Natural killer cell treated with Interleukin-12 subunit alpha and Interleukin-12 subunit beta and Interleukin-15 and Interleukin-18, amount 100 ng/mL, for 72 hours (primary cell): ENCODE data around the gene UBE2F. TPM values are rescaled to one million over a fixed set of nuclear protein-coding genes. Genes with fewer than 3 reads are reported as not detected.
"Not testable (repeated sequence)": the region's sequence is repeated elsewhere in the genome, so short reads cannot be mapped to it uniquely, and the experiment has no call there.

ENCODE experiments used
- ATAC-seq, 2 donors: fragments of 150-1000 bp; cut with Tn5 transposase in 1 of 2; sonication (Bioruptor Pico), chemical (Tn5 transposase) in 1 of 2; 2 replicates each; pipeline ENCODE4 v1.10.0; 2021
- DNase-seq: peaks from one replicate; pipeline ENCODE4 v3.0.0; 2022; ENCODE audit warnings: low spot score
- H3K27ac Mint-ChIP-seq, 2 donors: 1 replicate in 1 of 2; 2 replicates in 1 of 2; pipeline ENCODE4 v1.8.0; 2022; ENCODE audit warnings: mixed read lengths in 2 of 2, mild to moderate bottlenecking in 1 of 2, moderate library complexity in 1 of 2
- H3K27me3 Mint-ChIP-seq, 2 donors: 1 replicate in 1 of 2; 2 replicates in 1 of 2; pipeline ENCODE4 v1.8.0; 2022; ENCODE audit warnings: mixed read lengths in 2 of 2
- H3K36me3 Mint-ChIP-seq: one replicate; pipeline ENCODE4 v1.8.0; 2022; ENCODE audit warnings: mixed read lengths
- H3K4me1 Mint-ChIP-seq, 2 donors: 1 replicate in 1 of 2; 2 replicates in 1 of 2; pipeline ENCODE4 v1.8.0; 2022; ENCODE audit warnings: low read depth in 2 of 2, mixed read lengths in 2 of 2, mild to moderate bottlenecking in 1 of 2
- H3K4me3 Mint-ChIP-seq: one replicate; pipeline ENCODE4 v1.8.0; 2022; ENCODE audit warnings: mixed read lengths
- H3K9me3 Mint-ChIP-seq: 2 replicates; pipeline ENCODE4 v1.8.0; 2022; ENCODE audit warnings: mixed read lengths
- total RNA-seq, 2 donors: library from RNA; stranded (reverse); gene quantifications; one replicate each; pipeline ENCODE4 v1.2.3, GENCODE V29; 2022

The UBE2F gene
- total RNA-seq, 2 donors from 2014 or later = 51.3 to 78.0 TPM

GRCh38 chr2:237961637-237962036, 5.2 kb upstream of the UBE2F start:
- Mint-ChIP-seq H3K9me3 (peaks cover 7% of the 10 kb centered on the region), H3K27ac (no peak overlapping the region), H3K4me3 (no peak overlapping the region), H3K36me3 (peaks cover 8% of the 10 kb centered on the region), H3K27me3 (peaks cover 5 to 7% of the 10 kb centered on the region in 2 donors), H3K4me1 (peaks cover 0 to 8% of the 10 kb centered on the region in 2 donors)
- ATAC-seq = no peak
- no peak for DNase-seq

GRCh38 chr2:237962432-237963084, 4.3 kb upstream of the UBE2F start:
- no peak overlapping the region for H3K4me3 Mint-ChIP-seq
- DNase-seq (no peak), ATAC-seq (no peak)
- peaks cover under 1% of the 10 kb centered on the region in 2 donors for H3K27me3 Mint-ChIP-seq
- no peak overlapping the region for H3K27ac Mint-ChIP-seq
- peaks cover 8% of the 10 kb centered on the region for H3K36me3 Mint-ChIP-seq
- H3K4me1 Mint-ChIP-seq = peaks cover under 1% of the 10 kb centered on the region in 2 donors
- peaks cover 7% of the 10 kb centered on the region for H3K9me3 Mint-ChIP-seq

DNA sequence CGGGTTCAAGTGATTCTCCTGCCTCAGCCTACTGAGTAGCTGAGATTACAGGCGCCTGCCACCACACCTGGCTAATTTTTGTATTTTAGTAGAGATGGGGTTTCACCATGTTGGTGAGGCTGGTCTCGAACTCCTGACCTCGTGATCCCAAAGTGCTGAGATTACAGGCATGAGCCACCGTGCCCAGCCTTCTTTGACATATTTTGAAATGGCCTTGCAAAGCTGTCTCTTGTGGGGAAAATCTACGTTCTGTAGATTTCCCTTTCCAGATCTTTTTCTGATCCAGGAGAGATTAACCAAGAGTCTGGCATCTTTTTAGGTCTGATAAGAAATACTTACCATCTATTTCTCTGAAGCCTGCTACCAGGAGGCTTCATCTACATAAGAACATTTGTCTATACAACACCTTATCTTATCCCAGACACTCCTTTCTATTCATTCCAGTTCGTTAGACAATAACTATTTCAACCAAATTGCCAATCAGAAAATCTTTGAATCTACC, 3.3 kb upstream of the UBE2F start:
- H3K4me1 Mint-ChIP-seq = peaks cover 10 to 11% of the 10 kb centered on the region in 2 donors
- not testable (repeated sequence) for ATAC-seq, H3K9me3 Mint-ChIP-seq, H3K4me3 Mint-ChIP-seq, DNase-seq, H3K36me3 Mint-ChIP-seq, H3K27ac Mint-ChIP-seq, H3K27me3 Mint-ChIP-seq

GRCh38 chr2:237964194-237964577, 2.6 kb upstream of the UBE2F start:
- peaks cover 8% of the 10 kb centered on the region for H3K36me3 Mint-ChIP-seq
- H3K27ac Mint-ChIP-seq = no peak overlapping the region
- H3K4me1 Mint-ChIP-seq = peaks cover 16 to 17% of the 10 kb centered on the region in 2 donors
- no peak overlapping the region for H3K4me3 Mint-ChIP-seq
- H3K9me3 Mint-ChIP-seq = peaks cover 7% of the 10 kb centered on the region
- DNase-seq = no peak
- H3K27me3 Mint-ChIP-seq = no peaks in the 10 kb centered on the region
- ATAC-seq = no peak

DNA sequence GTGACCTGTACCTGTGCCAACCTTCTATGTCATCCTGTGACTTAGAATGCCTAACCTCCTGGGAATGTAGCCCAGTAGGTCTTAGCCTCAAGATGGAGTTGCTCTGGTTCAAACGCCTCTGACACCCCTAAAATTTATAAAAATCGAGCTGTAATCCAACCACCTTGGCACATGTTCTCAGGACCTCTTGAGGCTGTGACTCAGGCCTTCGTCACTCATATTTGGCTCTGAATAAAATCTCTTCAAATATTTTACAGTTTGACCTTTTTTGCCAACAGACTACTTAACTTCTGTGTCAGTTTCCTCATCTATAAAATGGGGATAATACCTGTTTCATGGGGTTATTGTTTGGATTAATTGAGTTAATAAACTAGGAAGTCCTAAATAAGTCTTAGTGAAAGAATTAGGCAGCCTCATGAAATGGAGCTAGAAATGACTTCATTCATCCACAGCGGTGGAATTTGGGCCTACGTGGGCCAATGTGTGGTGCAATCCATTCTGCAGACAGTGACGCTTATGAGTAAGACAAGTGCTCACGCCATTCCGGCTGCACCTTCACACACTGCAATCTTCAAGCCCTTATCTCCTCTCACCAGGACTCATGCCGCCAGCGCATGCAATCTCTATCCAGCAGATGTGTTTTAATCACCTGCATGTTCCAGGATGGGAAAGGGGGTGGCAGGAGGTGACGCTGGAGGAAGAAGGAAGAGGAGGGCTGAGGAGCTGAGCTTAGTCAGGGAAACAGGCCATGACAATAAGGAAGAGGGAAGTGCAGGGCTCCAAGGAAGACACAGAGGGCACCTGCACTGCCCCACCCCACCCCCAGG, 2.0 kb upstream of the UBE2F start:
- Mint-ChIP-seq H3K4me3 (peak overlapping the region; percentile 15), H3K36me3 (peaks cover 8% of the 10 kb centered on the region), H3K4me1 (peaks cover 22 to 23% of the 10 kb centered on the region in 2 donors), H3K27ac (no peak overlapping the region), H3K27me3 (no peaks in the 10 kb centered on the region), H3K9me3 (peaks cover 7% of the 10 kb centered on the region)
- DNase-seq (no peak), ATAC-seq (no peak)

- not testable (repeated sequence) for ATAC-seq, H3K9me3 Mint-ChIP-seq, H3K27me3 Mint-ChIP-seq, H3K36me3 Mint-ChIP-seq, DNase-seq
- peak overlapping the region; percentile 89 for H3K4me3 Mint-ChIP-seq
- H3K4me1 Mint-ChIP-seq = peaks cover 30 to 31% of the 10 kb centered on the region in 2 donors
- H3K27ac Mint-ChIP-seq = peak overlapping the region; percentile 31 to 48
Measured at GRCh38 chr2:237965844-237966243, 970 bp upstream of the UBE2F start.

DNA sequence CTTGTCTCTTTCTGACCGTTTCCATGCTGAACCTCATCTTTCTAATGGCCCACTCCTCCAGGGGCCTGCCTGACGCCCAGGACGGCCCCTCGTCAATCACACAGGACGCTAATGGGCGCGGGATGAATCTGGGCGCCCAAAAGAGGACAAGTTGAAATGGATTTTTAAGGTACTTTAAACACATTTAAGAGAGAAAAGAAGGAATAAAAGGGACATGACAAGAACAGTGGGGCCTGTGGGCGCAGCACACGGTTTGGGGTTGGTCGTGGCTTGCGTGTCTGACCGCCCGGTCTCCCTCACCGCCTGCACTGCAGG, 607 bp upstream of the UBE2F start:
- Mint-ChIP-seq H3K4me3 (peak overlapping the region; percentile 89), H3K27ac (peak overlapping the region; percentile 31 to 48), H3K9me3 (peaks cover 7% of the 10 kb centered on the region), H3K36me3 (peaks cover 8% of the 10 kb centered on the region), H3K27me3 (no peaks in the 10 kb centered on the region), H3K4me1 (peaks cover 30 to 32% of the 10 kb centered on the region in 2 donors)
- peak in 1 of 2 donors; percentile 53 for ATAC-seq
- no peak for DNase-seq

GRCh38 chr2:237967463-237967951, 693 bp downstream of the UBE2F start:
- H3K36me3 Mint-ChIP-seq = peaks cover 6% of the 10 kb centered on the region
- H3K9me3 Mint-ChIP-seq = peaks cover 6% of the 10 kb centered on the region
- peak overlapping the region; percentile 69 to 83 for H3K27ac Mint-ChIP-seq
- DNase-seq (no peak), ATAC-seq (no peak)
- H3K4me1 Mint-ChIP-seq = peaks cover 36 to 37% of the 10 kb centered on the region in 2 donors
- H3K4me3 Mint-ChIP-seq = peak overlapping the region; percentile 98
- H3K27me3 Mint-ChIP-seq = no peaks in the 10 kb centered on the region

- ATAC-seq (peak; percentile 19 to 24), DNase-seq (peak; percentile 68)
- no peaks in the 10 kb centered on the region for H3K27me3 Mint-ChIP-seq
- peak overlapping the region; percentile 98 for H3K4me3 Mint-ChIP-seq
- H3K36me3 Mint-ChIP-seq = no peaks in the 10 kb centered on the region
- H3K4me1 Mint-ChIP-seq = peaks cover 40 to 42% of the 10 kb centered on the region in 2 donors
- no peaks in the 10 kb centered on the region for H3K9me3 Mint-ChIP-seq
- H3K27ac Mint-ChIP-seq = peak overlapping the region; percentile 69 to 83
Measured at GRCh38 chr2:237968048-237968862, 1.4 kb downstream of the UBE2F start.

- H3K4me3 Mint-ChIP-seq = no peak overlapping the region
- peak overlapping the region; percentile 69 to 83 for H3K27ac Mint-ChIP-seq
- no peaks in the 10 kb centered on the region for H3K27me3 Mint-ChIP-seq
- ATAC-seq (no peak), DNase-seq (no peak)
- no peaks in the 10 kb centered on the region for H3K36me3 Mint-ChIP-seq
- no peaks in the 10 kb centered on the region for H3K9me3 Mint-ChIP-seq
- peaks cover 45 to 53% of the 10 kb centered on the region in 2 donors for H3K4me1 Mint-ChIP-seq
Measured at GRCh38 chr2:237971661-237972060, 4.8 kb downstream of the UBE2F start.

DNA sequence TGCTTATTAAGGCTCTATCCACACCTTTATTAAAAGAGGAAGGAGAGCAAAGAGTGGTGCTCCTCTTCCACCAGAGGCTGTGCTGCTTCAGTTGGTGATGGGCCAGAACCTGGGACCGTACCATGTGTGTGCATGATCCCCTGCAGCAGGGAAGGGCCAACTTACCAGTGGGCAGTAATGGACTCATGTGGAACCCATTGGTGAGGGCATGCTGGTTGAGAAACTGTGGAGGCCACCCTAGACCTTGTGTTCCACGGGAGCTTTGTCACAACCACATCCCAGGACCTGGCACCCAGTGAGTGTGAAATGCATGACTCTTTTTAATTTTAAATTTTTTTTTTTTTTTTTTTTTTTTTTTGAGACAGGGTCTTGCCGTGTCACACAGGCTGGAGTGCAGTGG, 5.4 kb downstream of the UBE2F start:
- H3K9me3 Mint-ChIP-seq = no peaks in the 10 kb centered on the region
- no peaks in the 10 kb centered on the region for H3K36me3 Mint-ChIP-seq
- no peaks in the 10 kb centered on the region for H3K27me3 Mint-ChIP-seq
- peaks cover 47 to 56% of the 10 kb centered on the region in 2 donors for H3K4me1 Mint-ChIP-seq
- peak overlapping the region in 1 of 2 donors; percentile 83 for H3K27ac Mint-ChIP-seq
- ATAC-seq (no peak), DNase-seq (no peak)
- no peak overlapping the region for H3K4me3 Mint-ChIP-seq

GRCh38 chr2:237972936-237973335, 6.1 kb downstream of the UBE2F start:
- Mint-ChIP-seq H3K36me3 (no peaks in the 10 kb centered on the region), H3K4me1 (peaks cover 50 to 60% of the 10 kb centered on the region in 2 donors), H3K9me3 (no peaks in the 10 kb centered on the region), H3K27ac (peak overlapping the region in 1 of 2 donors; percentile 74), H3K27me3 (no peaks in the 10 kb centered on the region), H3K4me3 (no peak overlapping the region)
- DNase-seq = no peak
- ATAC-seq = no peak

DNA sequence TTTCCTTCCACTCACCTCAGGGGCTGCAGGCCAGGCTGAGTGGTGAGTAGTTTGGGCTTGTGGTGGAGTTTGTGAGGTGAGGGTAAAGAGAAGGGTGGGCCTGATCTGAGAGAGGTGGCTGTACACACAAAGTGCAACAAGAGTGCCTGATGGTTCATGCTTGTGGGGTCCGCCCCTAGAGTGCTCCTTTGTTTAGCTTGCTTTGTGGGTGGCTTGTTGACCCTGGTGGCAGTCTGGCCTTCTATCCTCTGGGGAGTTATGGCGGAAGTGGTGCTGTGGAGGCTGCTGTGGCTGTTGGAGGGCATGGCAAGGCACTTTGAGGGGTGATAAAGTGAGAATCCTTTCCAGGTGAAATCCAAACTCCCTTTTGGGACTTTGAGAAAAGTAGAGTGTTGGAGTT, 10.6 kb downstream of the UBE2F start:
- Mint-ChIP-seq H3K9me3 (no peaks in the 10 kb centered on the region), H3K4me1 (peaks cover 52 to 58% of the 10 kb centered on the region in 2 donors), H3K27ac (peak overlapping the region; percentile 68 to 80), H3K27me3 (no peaks in the 10 kb centered on the region), H3K4me3 (peak overlapping the region; percentile 46), H3K36me3 (no peaks in the 10 kb centered on the region)
- ATAC-seq (peak in 1 of 2 donors; percentile 15), DNase-seq (no peak)
